ENCODE results near the gene SATL1. TPM values are rescaled to one million over a fixed set of nuclear protein-coding genes. Genes with fewer than 3 reads are reported as not detected.

The SATL1 gene
- total RNA-seq, 1 donor from 2014 or later = not detected

DNA sequence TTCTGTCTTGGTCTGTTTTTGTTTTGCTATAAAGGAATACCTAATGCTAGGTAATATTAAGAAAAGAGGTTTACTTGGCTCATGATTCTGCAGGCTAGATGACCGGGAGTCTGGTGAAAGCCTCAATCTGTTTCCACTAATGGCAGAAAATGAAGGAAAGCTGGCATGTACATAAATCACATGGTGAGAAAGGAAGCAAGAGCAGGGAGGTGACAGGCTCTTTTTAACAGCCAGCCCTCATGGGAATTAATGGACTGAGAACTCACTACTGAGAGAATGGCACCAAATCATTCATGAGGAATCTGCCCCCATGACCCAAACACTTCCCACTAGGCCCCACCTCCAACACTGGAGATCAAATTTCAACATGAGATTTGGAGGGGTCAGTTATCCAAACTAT is 27.6 kb downstream of the SATL1 start:
- TF ChIP-seq CTCF (conservative IDR thresholded peaks at IDR 0.05; ENCODE audit: low read depth, low read length) = no peak
- no peak overlapping the region for H3K4me3 ChIP-seq (ENCODE audit: low read depth, low read length)
- no peak for DNase-seq (ENCODE audit: low read depth)

DNA sequence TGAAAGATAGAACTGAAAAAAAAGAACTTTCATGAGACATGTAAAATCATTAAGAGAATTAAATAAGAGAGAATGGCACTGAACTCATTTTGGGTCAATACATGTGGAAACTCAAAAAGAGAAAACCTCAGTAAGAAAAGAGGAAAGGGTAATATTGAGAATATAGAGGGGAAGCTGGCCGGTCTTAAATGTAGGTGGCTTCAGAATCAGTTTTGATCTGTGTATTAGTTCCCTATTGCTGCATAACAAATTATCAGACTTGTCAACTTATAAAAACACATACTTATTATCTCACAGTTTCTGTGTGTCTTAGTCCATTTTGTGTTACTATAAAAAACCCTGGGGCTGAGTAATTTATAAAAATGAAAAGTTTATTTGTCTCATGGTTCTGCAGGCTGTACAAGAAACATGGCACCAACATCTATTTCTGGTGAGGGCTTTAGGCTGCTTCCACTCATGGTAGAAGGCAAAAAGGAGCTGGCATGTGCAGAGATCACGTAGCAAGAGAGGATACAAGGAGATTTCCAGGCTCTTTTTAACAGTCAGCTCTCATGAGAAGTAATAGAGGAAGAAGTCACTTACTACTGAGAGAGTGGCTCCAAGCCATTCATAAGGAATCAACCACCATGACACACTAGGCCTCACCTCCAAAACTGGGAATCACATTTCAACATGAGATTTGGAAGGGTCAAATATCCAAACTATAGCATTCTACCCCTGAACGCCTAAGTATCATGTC is 29.6 kb downstream of the SATL1 start:
- no peak for DNase-seq (ENCODE audit: low read depth)
- TF ChIP-seq CTCF (conservative IDR thresholded peaks at IDR 0.05; ENCODE audit: low read depth, low read length) = no peak
- no peak overlapping the region for H3K4me3 ChIP-seq (ENCODE audit: low read depth, low read length)

GRCh38 chrX:85203461-85203970 is 40.1 kb downstream of the SATL1 start:
- no peak overlapping the region for H3K4me3 ChIP-seq (ENCODE audit: low read depth, low read length)
- no peak for TF ChIP-seq CTCF (conservative IDR thresholded peaks at IDR 0.05; ENCODE audit: low read depth, low read length)
- no peak for DNase-seq (ENCODE audit: low read depth)

DNA sequence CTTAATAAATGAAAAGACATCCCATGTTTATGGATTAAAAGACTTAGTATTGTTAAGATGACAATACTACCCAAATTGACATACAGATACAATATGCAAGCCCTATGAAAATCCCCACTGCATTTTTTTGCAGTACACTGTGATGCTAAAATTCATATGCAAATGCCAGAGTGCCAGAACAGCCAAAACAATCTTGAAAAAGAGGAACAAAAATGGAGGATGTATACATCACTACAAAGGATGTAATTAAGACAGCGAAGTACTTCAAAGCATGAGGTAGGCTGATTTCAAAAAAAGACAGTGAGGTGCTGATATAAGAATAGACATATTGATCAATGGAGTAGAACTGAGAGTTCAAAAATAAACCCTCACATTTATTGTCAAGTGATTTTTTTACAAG is 47.3 kb downstream of the SATL1 start:
- no peak overlapping the region for H3K4me3 ChIP-seq (ENCODE audit: low read depth, low read length)
- no peak for DNase-seq (ENCODE audit: low read depth)
- TF ChIP-seq CTCF (conservative IDR thresholded peaks at IDR 0.05; ENCODE audit: low read depth, low read length) = no peak

DNA sequence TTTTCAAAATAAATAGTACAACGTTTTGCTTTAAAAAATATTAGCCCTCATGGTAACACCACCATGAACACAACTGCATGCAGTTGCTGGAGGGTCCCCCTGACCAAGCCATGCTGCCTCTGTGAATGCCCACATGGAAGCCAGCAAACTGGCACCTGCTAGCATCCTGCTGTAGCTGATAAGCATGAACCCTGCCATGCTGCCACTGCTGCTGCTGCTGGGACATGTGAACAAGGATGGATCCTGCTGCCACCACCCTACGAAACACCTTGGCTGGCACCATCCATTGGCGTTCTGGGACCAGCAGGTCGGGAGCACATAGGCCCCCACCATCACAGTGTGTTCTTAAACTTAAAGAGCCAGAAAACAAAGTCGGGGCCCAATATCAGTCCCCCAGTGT is 83.9 kb downstream of the SATL1 start:
- no peak overlapping the region for H3K4me3 ChIP-seq (ENCODE audit: low read depth, low read length)
- no peak for TF ChIP-seq CTCF (conservative IDR thresholded peaks at IDR 0.05; ENCODE audit: low read depth, low read length)
- DNase-seq (ENCODE audit: low read depth) = no peak

GRCh38 chrX:85140964-85141363 is 102.6 kb downstream of the SATL1 start:
- DNase-seq (ENCODE audit: low read depth) = no peak
- no peak overlapping the region for H3K4me3 ChIP-seq (ENCODE audit: low read depth, low read length)
- no peak for TF ChIP-seq CTCF (conservative IDR thresholded peaks at IDR 0.05; ENCODE audit: low read depth, low read length)

- TF ChIP-seq CTCF (conservative IDR thresholded peaks at IDR 0.05; ENCODE audit: low read depth, low read length) = no peak
- no peak for DNase-seq (ENCODE audit: low read depth)
- no peak overlapping the region for H3K4me3 ChIP-seq (ENCODE audit: low read depth, low read length)
Observed at GRCh38 chrX:85139422-85139821, 104.2 kb downstream of the SATL1 start.

All from epithelial cell of proximal tubule (primary cell).